HL-60/S4 treated with phorbol 12-myristate 13-acetate at 8.2 ng/mL for 4 days and 3 days (cell line): ENCODE results near the gene ADIRF.
"Not testable (repeated sequence)": the region's sequence is repeated elsewhere in the genome, so short reads cannot be mapped to it uniquely, and the experiment has no call there.

Source experiments
- in situ Hi-C: fragments of 300-500 bp; cut with MboI; formaldehyde crosslinking; loops from 2 replicates; pipeline ENCODE4 v1.15.0; 2022; ENCODE audit warnings: low sequenced_read_pairs

The ADIRF gene

GRCh38 chr10:86968271-86968993 is at the start of gene ADIRF:
Gene ADIRF, plus strand, starts transcription at chr10:86968482. Its CDS starts 63 bp downstream, at chr10:86968545.
- in situ Hi-C loops: no loop called here

GRCh38 chr10:86922553-86922961 is 45.7 kb upstream of the ADIRF start:
- in situ Hi-C loops: no loop called here

GRCh38 chr10:86929468-86930380 is 38.6 kb upstream of the ADIRF start:
- in situ Hi-C loops: no loop called here

- in situ Hi-C loops: no loop called here
Measured at GRCh38 chr10:86931872-86932271, 36.4 kb upstream of the ADIRF start.

GRCh38 chr10:86932674-86933073 is 35.6 kb upstream of the ADIRF start:
- in situ Hi-C loops: no loop called here

- in situ Hi-C loops: not testable (repeated sequence)
Measured at GRCh38 chr10:86934162-86934711, 34.0 kb upstream of the ADIRF start.

GRCh38 chr10:86936661-86937501 is 31.4 kb upstream of the ADIRF start:
- in situ Hi-C loops: no loop called here

GRCh38 chr10:86937502-86938154 is 30.7 kb upstream of the ADIRF start:
- in situ Hi-C loops: no loop called here

- in situ Hi-C loops: no loop called here
Measured at GRCh38 chr10:86938260-86938659, 30.0 kb upstream of the ADIRF start.

- in situ Hi-C loops: not testable (repeated sequence)
Measured at GRCh38 chr10:86940076-86940475, 28.2 kb upstream of the ADIRF start.

- in situ Hi-C loops: no loop called here
Measured at GRCh38 chr10:86940677-86941076, 27.6 kb upstream of the ADIRF start.

GRCh38 chr10:86941426-86941825 is 26.9 kb upstream of the ADIRF start:
- in situ Hi-C loops: no loop called here

GRCh38 chr10:86941991-86942421 is 26.3 kb upstream of the ADIRF start:
- in situ Hi-C loops: no loop called here

- in situ Hi-C loops: no loop called here
Measured at GRCh38 chr10:86942441-86943315, 25.6 kb upstream of the ADIRF start.

- in situ Hi-C loops: no loop called here
Measured at GRCh38 chr10:86943316-86944030, 24.8 kb upstream of the ADIRF start.

GRCh38 chr10:86944031-86944419 is 24.3 kb upstream of the ADIRF start:
- in situ Hi-C loops: no loop called here

GRCh38 chr10:86944471-86944870 is 23.8 kb upstream of the ADIRF start:
- in situ Hi-C loops: no loop called here

GRCh38 chr10:86944907-86945306 is 23.4 kb upstream of the ADIRF start:
- in situ Hi-C loops: no loop called here
